ENCODE results near the gene IL4R.
A peak's percentile ranks its signal among the peaks of the same experiment; 100 is the strongest.
"Not testable (repeated sequence)": the region's sequence is repeated elsewhere in the genome, so short reads cannot be mapped to it uniquely, and the experiment has no call there.

Gene IL4R

GRCh38 chr16:27313422-27314160, at the start of gene IL4R:
TSS of gene IL4R (plus strand) at chr16:27313974. CDS start at chr16:27340204, 26,230 bp downstream.
- H3K27ac ChIP-seq (ENCODE audit: low read depth, low read length): peak within 1 kb of the TSS; percentile 55
- H3K4me1 ChIP-seq (ENCODE audit: control insufficient read depth, insufficient read depth, low read length): peaks cover 11% of the 10 kb centered on the region

GRCh38 chr16:27264151-27264550, 49.6 kb upstream of the IL4R start:
- no peaks in the 10 kb centered on the region for H3K27me3 ChIP-seq (ENCODE audit: control insufficient read depth, insufficient read depth, low read length)
- H3K36me3 ChIP-seq (ENCODE audit: control insufficient read depth, insufficient read depth, low read length): no peaks in the 10 kb centered on the region
- no peaks in the 10 kb centered on the region for H3K9me3 ChIP-seq (ENCODE audit: control insufficient read depth, insufficient read depth, low read length)
- no peak overlapping the region for H3K27ac ChIP-seq (ENCODE audit: low read depth, low read length)
- H3K4me3 ChIP-seq (ENCODE audit: low read depth, low read length): no peak overlapping the region
- H3K9ac ChIP-seq (ENCODE audit: low read depth, low read length): no peak overlapping the region
- peaks cover 9% of the 10 kb centered on the region for H3K4me1 ChIP-seq (ENCODE audit: control insufficient read depth, insufficient read depth, low read length)

More at GRCh38 chr16:27313422-27314160, at the start of gene IL4R:
- H3K9ac ChIP-seq (ENCODE audit: low read depth, low read length): peak within 1 kb of the TSS; percentile 65
- peaks cover 9% of the 10 kb centered on the region for H3K27me3 ChIP-seq (ENCODE audit: control insufficient read depth, insufficient read depth, low read length)
- no peaks in the 10 kb centered on the region for H3K36me3 ChIP-seq (ENCODE audit: control insufficient read depth, insufficient read depth, low read length)
- H3K9me3 ChIP-seq (ENCODE audit: control insufficient read depth, insufficient read depth, low read length): no peaks in the 10 kb centered on the region
- H3K4me3 ChIP-seq (ENCODE audit: low read depth, low read length): peak within 1 kb of the TSS; percentile 81

- Histone ChIP-seq H3K9me3 (ENCODE audit: control insufficient read depth, insufficient read depth, low read length) (no peaks in the 10 kb centered on the region), H3K27me3 (ENCODE audit: control insufficient read depth, insufficient read depth, low read length) (no peaks in the 10 kb centered on the region), H3K36me3 (ENCODE audit: control insufficient read depth, insufficient read depth, low read length) (no peaks in the 10 kb centered on the region), H3K27ac (ENCODE audit: low read depth, low read length) (no peak overlapping the region), H3K4me1 (ENCODE audit: control insufficient read depth, insufficient read depth, low read length) (no peaks in the 10 kb centered on the region), H3K9ac (ENCODE audit: low read depth, low read length) (no peak overlapping the region), H3K4me3 (ENCODE audit: low read depth, low read length) (no peak overlapping the region)
Observed at GRCh38 chr16:27265982-27266381, 47.8 kb upstream of the IL4R start.

GRCh38 chr16:27267037-27267677, 46.6 kb upstream of the IL4R start:
- Histone ChIP-seq H3K9ac (ENCODE audit: low read depth, low read length) (no peak overlapping the region), H3K4me1 (ENCODE audit: control insufficient read depth, insufficient read depth, low read length) (peaks cover 4% of the 10 kb centered on the region; the same call in 1 of the 2 replicates), H3K27me3 (ENCODE audit: control insufficient read depth, insufficient read depth, low read length) (no peaks in the 10 kb centered on the region), H3K27ac (ENCODE audit: low read depth, low read length) (no peak overlapping the region), H3K36me3 (ENCODE audit: control insufficient read depth, insufficient read depth, low read length) (no peaks in the 10 kb centered on the region), H3K4me3 (ENCODE audit: low read depth, low read length) (no peak overlapping the region), H3K9me3 (ENCODE audit: control insufficient read depth, insufficient read depth, low read length) (no peaks in the 10 kb centered on the region)

- Histone ChIP-seq H3K4me1 (ENCODE audit: control insufficient read depth, insufficient read depth, low read length) (peaks cover 4% of the 10 kb centered on the region; the same call in 1 of the 2 replicates), H3K4me3 (ENCODE audit: low read depth, low read length) (peak within 1 kb of the TSS; percentile 76), H3K9ac (ENCODE audit: low read depth, low read length) (peak within 1 kb of the TSS; percentile 67; the same call in 1 of the 2 replicates), H3K27me3 (ENCODE audit: control insufficient read depth, insufficient read depth, low read length) (no peaks in the 10 kb centered on the region), H3K9me3 (ENCODE audit: control insufficient read depth, insufficient read depth, low read length) (no peaks in the 10 kb centered on the region), H3K36me3 (ENCODE audit: control insufficient read depth, insufficient read depth, low read length) (no peaks in the 10 kb centered on the region), H3K27ac (ENCODE audit: low read depth, low read length) (no peak within 1 kb of the TSS)
Observed at GRCh38 chr16:27268376-27269299, 45.1 kb upstream of the IL4R start, which contains the start of gene NSMCE1. TSS of gene NSMCE1 (minus strand) at chr16:27268772. CDS start at chr16:27257570, 11,202 bp downstream.

- Histone ChIP-seq H3K4me3 (ENCODE audit: low read depth, low read length) (peak overlapping the region; percentile 76; the same call in 1 of the 2 replicates), H3K36me3 (ENCODE audit: control insufficient read depth, insufficient read depth, low read length) (no peaks in the 10 kb centered on the region), H3K9ac (ENCODE audit: low read depth, low read length) (0 out of 2 replicates have a peak overlapping the region, but pooled peaks have one; percentile 67), H3K27ac (ENCODE audit: low read depth, low read length) (no peak overlapping the region), H3K27me3 (ENCODE audit: control insufficient read depth, insufficient read depth, low read length) (no peaks in the 10 kb centered on the region), H3K9me3 (ENCODE audit: control insufficient read depth, insufficient read depth, low read length) (no peaks in the 10 kb centered on the region), H3K4me1 (ENCODE audit: control insufficient read depth, insufficient read depth, low read length) (peaks cover 4% of the 10 kb centered on the region; the same call in 1 of the 2 replicates)
Observed at GRCh38 chr16:27269300-27270150, 44.2 kb upstream of the IL4R start.

- H3K9me3 ChIP-seq (ENCODE audit: control insufficient read depth, insufficient read depth, low read length): no peaks in the 10 kb centered on the region
- H3K4me3 ChIP-seq (ENCODE audit: low read depth, low read length): no peak overlapping the region
- no peak overlapping the region for H3K27ac ChIP-seq (ENCODE audit: low read depth, low read length)
- no peaks in the 10 kb centered on the region for H3K36me3 ChIP-seq (ENCODE audit: control insufficient read depth, insufficient read depth, low read length)
- no peaks in the 10 kb centered on the region for H3K27me3 ChIP-seq (ENCODE audit: control insufficient read depth, insufficient read depth, low read length)
- H3K4me1 ChIP-seq (ENCODE audit: control insufficient read depth, insufficient read depth, low read length): peaks cover 4% of the 10 kb centered on the region; the same call in 1 of the 2 replicates
- H3K9ac ChIP-seq (ENCODE audit: low read depth, low read length): no peak overlapping the region
Observed at GRCh38 chr16:27270349-27270748, 43.4 kb upstream of the IL4R start.

GRCh38 chr16:27272076-27272475, 41.7 kb upstream of the IL4R start:
- peaks cover 4% of the 10 kb centered on the region; the same call in 1 of the 2 replicates for H3K4me1 ChIP-seq (ENCODE audit: control insufficient read depth, insufficient read depth, low read length)
- H3K27ac ChIP-seq (ENCODE audit: low read depth, low read length): no peak overlapping the region
- no peaks in the 10 kb centered on the region for H3K27me3 ChIP-seq (ENCODE audit: control insufficient read depth, insufficient read depth, low read length)
- no peaks in the 10 kb centered on the region for H3K36me3 ChIP-seq (ENCODE audit: control insufficient read depth, insufficient read depth, low read length)
- H3K4me3 ChIP-seq (ENCODE audit: low read depth, low read length): no peak overlapping the region
- no peak overlapping the region for H3K9ac ChIP-seq (ENCODE audit: low read depth, low read length)
- no peaks in the 10 kb centered on the region for H3K9me3 ChIP-seq (ENCODE audit: control insufficient read depth, insufficient read depth, low read length)

GRCh38 chr16:27272697-27273096, 41.1 kb upstream of the IL4R start:
- H3K9ac ChIP-seq (ENCODE audit: low read depth, low read length); H3K36me3 ChIP-seq (ENCODE audit: control insufficient read depth, insufficient read depth, low read length); H3K4me1 ChIP-seq (ENCODE audit: control insufficient read depth, insufficient read depth, low read length); H3K27me3 ChIP-seq (ENCODE audit: control insufficient read depth, insufficient read depth, low read length); H3K27ac ChIP-seq (ENCODE audit: low read depth, low read length); H3K9me3 ChIP-seq (ENCODE audit: control insufficient read depth, insufficient read depth, low read length); H3K4me3 ChIP-seq (ENCODE audit: low read depth, low read length): not testable (repeated sequence)

- Histone ChIP-seq H3K4me1 (ENCODE audit: control insufficient read depth, insufficient read depth, low read length) (peaks cover 4% of the 10 kb centered on the region; the same call in 1 of the 2 replicates), H3K9me3 (ENCODE audit: control insufficient read depth, insufficient read depth, low read length) (no peaks in the 10 kb centered on the region), H3K9ac (ENCODE audit: low read depth, low read length) (no peak overlapping the region), H3K4me3 (ENCODE audit: low read depth, low read length) (no peak overlapping the region), H3K36me3 (ENCODE audit: control insufficient read depth, insufficient read depth, low read length) (no peaks in the 10 kb centered on the region), H3K27me3 (ENCODE audit: control insufficient read depth, insufficient read depth, low read length) (no peaks in the 10 kb centered on the region), H3K27ac (ENCODE audit: low read depth, low read length) (no peak overlapping the region)
Observed at GRCh38 chr16:27273330-27273669, 40.5 kb upstream of the IL4R start.

All from HUES48 (cell line).